BJ (cell line): ENCODE measurements around the gene DPYD. TPM values are rescaled to one million over a fixed set of nuclear protein-coding genes. Genes with fewer than 3 reads are reported as not detected.

Source experiments
- CTCF ChIA-PET: fragments of 350-600 bp; formaldehyde crosslinking; extraction: SDS; loops from one replicate; lab custom pipeline; 2021; ENCODE audit warnings: antibody characterized with exemption, inconsistent platforms; lab: Yijun Ruan, JAX
- POLR2A ChIA-PET: fragments of 300-600 bp; sonication (Branson Sonifier 250); formaldehyde crosslinking; extraction: SDS; loops from one replicate; lab custom pipeline; 2021; ENCODE audit warnings: antibody characterized with exemption; lab: Charles Lee
- DNase-seq: peaks from one replicate; pipeline ENCODE4 v3.0.0-alpha.2; 2011; ENCODE audit warnings: low read depth
- H3K27me3 ChIP-seq: 2 replicates; pipeline ENCODE4 v1.6.0; 2011; ENCODE audit warnings: low read length; ENCODE audit not compliant: control insufficient read depth, insufficient read depth
- H3K36me3 ChIP-seq: 2 replicates; pipeline ENCODE4 v1.5.1; 2011; ENCODE audit warnings: low read length; ENCODE audit not compliant: control insufficient read depth, insufficient read depth
- H3K4me3 ChIP-seq: 2 replicates; pipeline ENCODE4 v1.5.1; 2011; ENCODE audit warnings: low read depth, mild to moderate bottlenecking, control low read depth, low read length
- CTCF ChIP-seq: IDR thresholded peaks from 2 replicates; pipeline ENCODE4 v1.5.1; 2011; ENCODE audit warnings: low read depth, mild to moderate bottlenecking, control low read depth, inconsistent platforms, low read length, moderate library complexity; ENCODE audit not compliant: insufficient read depth
- polyA plus RNA-seq: library from polyadenylated mRNA; depleted of rRNA; stranded (reverse); fragments of >200 nt; gene quantifications from 2 replicates; pipeline ENCODE4 v1.2.3, GENCODE V29; 2011

The DPYD gene
- polyA plus RNA-seq, 1 experiment: 13.1 TPM

GRCh38 chr1:97926017-97926708 is 5.3 kb upstream of the DPYD start:
- ChIA-PET POLR2A (no interaction called here), CTCF (no interaction called here)
- no peak overlapping the region for H3K4me3 ChIP-seq
- no peaks in the 10 kb centered on the region for H3K27me3 ChIP-seq
- no peak for TF ChIP-seq CTCF
- no peaks in the 10 kb centered on the region for H3K36me3 ChIP-seq
- DNase-seq: no peak

GRCh38 chr1:97925151-97925550 is 4.3 kb upstream of the DPYD start:
- POLR2A ChIA-PET: no interaction called here
- Histone ChIP-seq H3K4me3 (no peak overlapping the region), H3K36me3 (no peaks in the 10 kb centered on the region), H3K27me3 (no peaks in the 10 kb centered on the region)
- TF ChIP-seq CTCF: no peak
- no peak for DNase-seq
- CTCF ChIA-PET: no interaction called here

- TF ChIP-seq CTCF: no peak
- DNase-seq: no peak
- Histone ChIP-seq H3K27me3 (no peaks in the 10 kb centered on the region), H3K4me3 (no peak overlapping the region), H3K36me3 (no peaks in the 10 kb centered on the region)
- CTCF ChIA-PET: no interaction called here
- POLR2A ChIA-PET: no interaction called here
These were observed 3.0 kb upstream of the DPYD start for GRCh38 chr1:97923811-97924210.

- no peak for DNase-seq
- Histone ChIP-seq H3K4me3 (peak overlapping the region; percentile 95), H3K36me3 (no peaks in the 10 kb centered on the region), H3K27me3 (no peaks in the 10 kb centered on the region)
- CTCF ChIA-PET: interaction anchor here (1.5 to 2.0 kb wide), 3 partner anchors 42 to 547 kb away, joined by 3 to 6 read pairs (median 4); no protein-coding TSS in a partner anchor
- TF ChIP-seq CTCF: no peak
- POLR2A ChIA-PET: interaction anchor here (0.6 kb wide), 2 partner anchors 613 to 721 kb away, joined by 3 to 6 read pairs; no protein-coding TSS in a partner anchor
These were observed 480 bp downstream of the DPYD start for GRCh38 chr1:97920276-97920831.

- no peak for TF ChIP-seq CTCF
- no peak for DNase-seq
- POLR2A ChIA-PET: interaction anchor here (0.6 to 0.7 kb wide), 3 partner anchors 16 to 720 kb away, joined by 3 to 6 read pairs (median 3); no protein-coding TSS in a partner anchor
- no peaks in the 10 kb centered on the region for H3K27me3 ChIP-seq
- CTCF ChIA-PET: interaction anchor here (1.5 to 2.0 kb wide), 3 partner anchors 41 to 548 kb away, joined by 3 to 6 read pairs (median 4); no protein-coding TSS in a partner anchor
- H3K4me3 ChIP-seq: peak overlapping the region; percentile 95
- no peaks in the 10 kb centered on the region for H3K36me3 ChIP-seq
These were observed 1.1 kb downstream of the DPYD start for GRCh38 chr1:97919585-97920261.
